ENCODE data around the gene VSTM2L.
"Not testable (repeated sequence)": the region's sequence is repeated elsewhere in the genome, so short reads cannot be mapped to it uniquely, and the experiment has no call there.

The VSTM2L gene, protein sequence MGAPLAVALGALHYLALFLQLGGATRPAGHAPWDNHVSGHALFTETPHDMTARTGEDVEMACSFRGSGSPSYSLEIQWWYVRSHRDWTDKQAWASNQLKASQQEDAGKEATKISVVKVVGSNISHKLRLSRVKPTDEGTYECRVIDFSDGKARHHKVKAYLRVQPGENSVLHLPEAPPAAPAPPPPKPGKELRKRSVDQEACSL

DNA sequence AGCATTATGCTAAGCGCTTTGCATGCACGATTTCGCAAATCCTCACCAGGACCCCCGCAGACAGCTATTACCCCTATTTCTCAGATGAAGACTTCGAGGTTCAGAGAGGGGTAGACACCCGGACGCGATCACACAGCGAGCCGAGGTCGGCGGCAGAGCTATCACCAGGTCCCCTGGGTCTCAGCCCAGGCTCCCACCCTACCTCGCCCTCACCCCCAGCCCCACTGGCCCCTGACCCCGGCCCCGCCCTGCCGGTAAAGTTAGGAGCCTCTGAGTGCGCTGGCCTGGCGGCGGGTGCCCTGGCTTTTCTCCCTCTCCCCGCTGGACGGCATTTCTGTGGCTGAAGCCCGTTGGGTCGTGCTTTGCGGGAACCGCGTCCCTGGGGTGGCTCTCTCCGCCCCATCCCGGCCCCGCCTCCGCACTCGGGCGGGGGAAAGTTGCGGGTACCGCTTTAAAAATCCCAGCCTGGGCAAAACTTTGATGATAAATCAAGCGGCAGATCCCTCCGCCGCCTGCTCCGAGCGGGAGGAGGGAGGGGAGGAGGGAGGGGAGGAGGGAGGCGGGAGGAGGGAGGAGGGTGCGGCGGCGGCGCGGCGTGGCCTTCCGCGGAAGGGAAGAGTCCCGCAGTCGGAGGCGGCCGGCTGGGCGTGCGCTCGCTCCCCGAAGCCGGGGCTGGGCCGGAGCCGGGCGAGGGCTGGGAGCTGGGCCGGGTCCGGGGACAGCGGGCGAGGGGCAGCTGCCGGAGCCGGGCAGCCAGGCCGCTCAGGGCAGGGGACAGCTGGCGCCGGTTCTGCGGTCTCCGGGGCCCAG is at the start of gene VSTM2L:
Gene VSTM2L, plus strand, starts transcription at position 624 of the 810 bp plus-strand sequence. CDS start 224 bp downstream, outside the sequence.
- DNase-seq (ENCODE audit: low spot score): peak; percentile 55

DNA sequence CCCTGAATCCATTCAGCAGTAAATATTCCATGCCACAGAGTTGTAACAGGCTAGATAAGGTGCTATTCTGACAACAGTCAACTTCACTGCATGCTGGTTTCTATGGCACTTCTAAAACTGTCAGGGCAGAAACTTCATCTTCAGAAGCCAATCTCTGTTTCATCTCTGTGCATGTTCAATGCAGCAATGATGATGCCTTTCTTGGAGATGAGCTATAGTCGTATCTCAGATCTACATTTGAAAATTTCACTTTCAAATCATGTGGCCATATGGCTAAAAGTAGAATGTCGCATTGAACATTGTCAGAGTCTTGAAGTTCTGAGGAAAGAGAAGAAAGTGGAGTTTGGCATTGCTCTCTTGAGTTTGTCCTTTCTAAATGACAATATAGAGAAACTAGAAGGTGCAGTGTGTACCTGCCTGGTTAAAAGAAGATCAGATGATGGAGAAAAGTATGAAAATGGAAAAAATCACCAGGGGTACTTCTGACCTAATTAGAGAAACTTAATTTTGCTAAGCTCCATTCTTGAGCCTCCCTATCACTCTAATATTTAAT is 49.0 kb upstream of the VSTM2L start:
- DNase-seq (ENCODE audit: low spot score): no peak

DNA sequence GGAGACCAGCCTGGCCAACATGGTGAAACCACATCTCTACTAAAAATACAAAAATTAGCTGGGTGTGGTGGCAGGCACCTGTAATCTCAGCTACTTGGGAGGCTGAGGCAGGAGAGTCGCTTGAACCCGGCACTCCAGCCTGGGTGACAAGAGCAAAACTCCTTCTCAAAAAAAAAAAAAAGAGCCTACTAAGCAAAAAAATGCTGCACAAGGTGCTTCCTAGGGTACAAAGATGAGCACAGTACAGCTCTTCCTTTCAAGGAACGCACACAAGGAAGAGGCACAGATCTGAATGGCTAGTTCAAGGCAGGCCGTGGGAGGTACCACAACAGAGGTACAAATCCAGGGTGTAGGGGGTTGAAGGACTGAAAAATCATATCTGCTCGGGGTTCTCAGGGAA is 46.9 kb upstream of the VSTM2L start:
- DNase-seq (ENCODE audit: low spot score): not testable (repeated sequence)

DNA sequence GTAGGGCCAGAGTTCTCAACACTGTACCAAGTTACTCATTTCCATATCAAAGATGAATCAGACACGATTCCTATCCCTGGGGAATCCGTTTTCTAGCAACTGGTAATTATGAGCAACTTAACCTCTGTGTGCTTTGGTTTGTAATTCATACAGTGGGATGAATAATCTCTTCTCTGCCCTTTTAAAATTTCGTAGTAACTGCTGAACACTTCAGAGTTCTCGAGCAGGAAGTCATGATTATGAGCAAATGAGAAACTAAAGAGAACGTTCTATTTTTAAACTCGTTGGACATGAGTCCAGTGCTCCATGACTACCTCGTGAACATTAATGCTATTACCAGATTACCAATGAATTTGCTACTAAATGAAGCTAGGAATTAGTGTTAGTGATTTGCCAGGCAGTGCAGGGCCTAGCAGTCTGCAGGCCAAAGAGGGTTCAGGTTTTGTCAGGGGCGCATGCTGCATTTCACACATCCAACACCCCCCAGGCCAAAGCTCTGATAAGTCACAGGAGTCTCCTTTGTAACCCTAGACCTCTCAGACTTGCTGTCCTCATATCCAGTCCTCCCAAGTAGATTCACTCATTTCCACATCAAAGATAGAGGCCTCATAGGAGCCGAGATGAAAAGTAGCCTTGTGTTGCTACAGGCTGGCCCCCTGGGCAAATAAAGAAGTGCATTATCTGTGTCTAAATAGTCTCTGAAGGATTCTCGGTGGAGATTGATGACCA is 45.8 kb upstream of the VSTM2L start:
- peak; percentile 78 for DNase-seq (ENCODE audit: low spot score)

DNA sequence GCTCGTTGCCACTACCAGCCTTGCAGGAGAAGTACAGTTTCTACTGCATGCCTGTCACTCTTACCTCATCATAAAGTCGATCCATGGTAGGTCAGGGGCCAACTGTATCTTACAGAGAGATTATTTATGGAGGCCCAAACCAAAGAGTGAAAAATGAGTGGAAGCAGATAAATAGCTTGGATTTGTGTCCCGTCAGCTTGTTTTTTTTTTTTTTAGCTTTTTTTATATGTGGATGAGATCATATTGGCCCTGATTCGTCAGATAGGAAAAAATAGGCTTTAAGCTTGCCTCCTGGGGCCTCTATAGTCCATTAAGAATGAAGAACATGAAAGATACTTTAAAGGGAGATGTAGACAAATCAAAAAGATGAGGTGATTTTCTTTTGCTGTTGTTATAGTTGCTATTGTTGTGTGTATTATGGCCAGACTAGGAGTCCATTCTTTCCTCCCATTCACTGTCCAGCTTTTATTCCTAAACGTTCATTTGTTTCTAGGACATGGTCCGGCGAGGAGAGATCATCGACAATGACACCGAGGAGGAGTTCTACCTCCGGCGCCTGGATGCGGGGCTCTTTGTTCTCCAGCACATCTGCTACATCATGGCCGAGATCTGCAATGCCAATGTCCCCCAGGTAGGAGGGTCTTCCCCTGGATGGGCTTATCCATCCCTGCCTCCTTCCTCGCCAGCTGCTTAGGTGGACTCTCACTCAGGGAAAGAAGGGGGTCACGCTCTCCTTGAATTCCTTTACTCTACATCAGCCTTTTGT is 43.3 kb upstream of the VSTM2L start:
- DNase-seq (ENCODE audit: low spot score): no peak

DNA sequence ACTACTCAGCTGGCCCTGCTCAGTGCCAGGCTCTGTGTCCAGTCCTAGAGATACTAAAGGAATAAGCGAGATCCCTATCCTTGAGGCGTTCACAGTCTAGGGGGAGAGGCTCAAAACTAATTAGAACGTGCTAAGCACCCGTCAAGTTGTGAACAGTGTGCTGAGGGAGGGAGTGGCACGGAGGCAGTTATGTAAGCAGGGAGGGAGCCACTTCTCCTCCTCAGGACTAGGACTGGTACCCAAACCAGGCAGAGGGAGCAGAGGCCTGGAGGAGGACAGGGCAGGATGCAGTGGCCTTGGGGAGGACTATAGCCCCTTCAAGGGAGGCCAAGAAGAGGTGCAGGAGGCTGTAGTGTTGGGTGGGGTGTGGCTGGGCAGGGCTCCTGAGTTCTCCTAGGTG is 39.6 kb upstream of the VSTM2L start:
- DNase-seq (ENCODE audit: low spot score): no peak

DNA sequence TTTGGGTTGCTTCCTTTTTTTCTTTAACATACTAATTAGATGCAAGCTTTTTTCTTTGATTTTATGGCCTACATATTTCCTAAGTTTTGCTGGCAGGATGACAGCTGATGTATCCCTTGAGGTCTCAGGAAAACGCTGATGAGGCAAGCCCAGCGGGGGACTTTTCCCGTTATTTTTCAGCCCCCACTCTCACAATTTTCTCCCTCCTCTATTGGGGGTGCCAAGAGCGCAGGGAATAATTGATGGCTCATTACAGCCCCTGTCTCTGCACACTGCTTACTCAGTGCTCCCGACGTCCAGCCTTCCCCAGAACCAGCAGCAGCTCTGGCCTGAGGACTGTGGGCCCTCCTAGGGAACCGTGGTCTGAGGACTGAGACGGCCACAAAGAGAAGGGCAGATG is 38.6 kb upstream of the VSTM2L start:
- no peak for DNase-seq (ENCODE audit: low spot score)

DNA sequence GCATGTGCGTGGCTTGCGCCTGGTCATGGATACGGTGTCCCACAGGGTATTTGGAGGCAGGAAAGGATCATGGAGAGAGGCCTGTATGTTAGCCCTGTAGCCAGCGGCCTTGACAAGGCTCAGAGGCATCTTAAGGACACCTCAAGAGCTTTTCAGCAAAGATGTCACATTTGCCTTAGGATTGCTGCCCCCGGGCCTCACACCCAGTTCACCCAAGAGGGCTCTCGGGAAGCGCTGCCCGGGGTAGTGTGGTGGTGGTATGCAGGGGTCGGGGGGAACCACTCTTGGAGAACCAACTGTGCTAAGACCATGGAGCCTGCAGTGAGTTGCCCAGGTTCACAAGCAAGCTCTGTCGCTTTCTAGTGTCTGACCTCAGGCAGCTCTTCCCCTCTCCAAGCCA is 36.9 kb upstream of the VSTM2L start:
- DNase-seq (ENCODE audit: low spot score): no peak

DNA sequence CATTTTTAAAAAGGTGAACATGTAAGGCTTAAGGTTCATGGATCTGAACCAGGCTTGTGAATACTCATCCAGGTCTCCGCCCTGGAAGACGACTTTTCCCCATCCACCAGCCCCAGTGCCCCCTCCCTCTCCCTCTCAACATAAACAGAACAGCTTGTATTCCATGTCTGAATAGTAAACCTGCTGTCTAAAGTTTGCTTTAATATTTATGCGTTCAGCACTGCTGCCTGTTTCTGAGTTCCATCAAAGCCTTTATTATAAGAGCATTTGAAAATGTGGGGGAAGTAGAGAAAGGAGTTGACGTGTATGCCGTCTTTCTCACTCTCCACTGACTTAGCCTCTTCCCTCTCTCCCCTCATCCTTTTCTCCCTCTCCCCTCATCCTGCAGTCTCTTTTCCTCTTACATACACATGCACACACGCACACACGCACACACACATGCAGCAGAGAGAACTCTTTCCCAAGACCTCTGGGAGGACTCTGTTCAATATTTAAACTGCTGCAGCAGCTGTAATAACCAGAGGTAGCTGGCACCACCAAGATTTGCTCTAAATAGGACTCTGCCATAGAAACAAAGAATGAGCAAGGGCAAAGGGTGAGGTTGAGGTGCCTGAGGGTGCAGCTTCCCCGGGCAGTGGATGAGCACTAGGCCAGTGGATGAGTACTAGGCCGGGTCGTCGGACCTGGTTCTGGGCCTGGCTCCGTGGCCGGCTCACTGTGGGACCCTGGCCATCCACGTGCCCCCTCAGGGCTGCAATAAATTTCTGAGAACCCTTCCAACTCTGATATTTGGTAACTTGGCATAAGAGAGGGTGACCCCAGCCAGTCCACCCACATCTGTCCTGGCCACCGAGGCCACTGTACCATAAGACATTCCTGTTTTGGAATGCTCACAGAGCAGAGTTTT is 35.4 kb upstream of the VSTM2L start:
- no peak for DNase-seq (ENCODE audit: low spot score)

DNA sequence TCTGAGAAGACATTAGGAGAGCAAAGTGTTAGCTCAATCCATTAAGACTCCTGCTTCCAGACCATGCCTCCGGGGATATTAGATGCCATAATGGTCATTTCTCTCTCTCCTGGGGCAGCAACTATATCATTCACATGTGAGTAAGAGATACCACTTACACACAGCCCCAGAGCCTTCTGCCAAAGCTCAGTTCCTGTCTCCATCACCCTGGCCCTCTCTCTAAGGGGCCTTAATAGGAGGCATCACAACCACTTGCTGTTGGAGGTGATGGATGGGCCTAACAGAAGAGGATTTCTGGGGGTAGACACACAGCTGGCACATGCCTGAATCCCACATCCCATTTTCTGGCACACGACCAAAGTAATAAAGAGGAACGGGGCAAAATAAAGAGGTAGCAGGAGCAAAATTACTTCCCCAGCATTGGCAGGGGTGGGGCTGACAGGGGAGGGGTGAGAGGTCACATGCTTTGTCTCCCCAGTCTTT is 34.0 kb upstream of the VSTM2L start:
- no peak for DNase-seq (ENCODE audit: low spot score)

DNA sequence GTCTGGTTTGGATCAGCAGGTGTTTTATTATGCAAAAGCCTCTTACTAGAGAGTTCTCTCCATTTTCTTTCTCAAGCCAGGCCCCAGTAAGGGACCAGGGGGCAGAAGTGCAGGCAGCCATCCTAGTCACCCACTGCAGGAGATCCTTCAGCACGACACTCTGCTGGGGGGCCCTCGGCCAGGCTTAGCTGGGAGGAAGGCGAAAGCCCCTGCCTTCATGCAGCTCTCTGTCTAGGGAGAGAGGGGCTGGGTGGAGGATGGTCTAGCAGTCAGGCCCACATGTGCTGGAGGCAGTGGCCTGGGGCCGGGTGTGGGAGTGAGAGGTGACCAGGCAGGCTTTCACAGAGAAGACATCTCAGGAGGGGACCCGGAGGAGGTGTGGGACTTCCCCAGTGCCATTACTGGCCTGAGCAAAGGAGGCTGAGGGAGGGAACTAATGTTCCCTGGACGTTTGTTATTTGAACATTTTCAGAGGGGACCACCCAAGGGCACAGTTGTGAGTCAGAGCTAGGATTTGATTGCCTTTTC is 33.5 kb upstream of the VSTM2L start:
- DNase-seq (ENCODE audit: low spot score): no peak

DNA sequence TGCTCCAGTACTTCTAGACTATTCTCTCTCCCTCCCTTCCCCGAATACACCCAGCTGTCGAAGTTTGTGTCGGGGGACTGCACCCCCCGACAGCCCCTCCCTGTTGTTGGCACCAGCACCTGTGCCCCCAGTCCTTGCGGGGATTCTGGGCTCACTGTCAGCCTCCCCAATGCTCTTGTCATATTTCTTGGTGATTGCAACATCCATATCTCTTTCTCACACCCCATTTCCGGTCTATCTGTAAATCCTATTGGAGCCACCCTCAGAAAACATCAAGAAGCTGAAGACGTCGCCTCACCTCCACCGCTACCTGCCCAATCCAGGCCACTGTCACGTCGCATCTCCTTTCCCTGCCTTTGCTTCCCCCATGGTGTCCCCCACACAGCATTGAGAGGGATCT is 32.6 kb upstream of the VSTM2L start:
- no peak for DNase-seq (ENCODE audit: low spot score)

DNA sequence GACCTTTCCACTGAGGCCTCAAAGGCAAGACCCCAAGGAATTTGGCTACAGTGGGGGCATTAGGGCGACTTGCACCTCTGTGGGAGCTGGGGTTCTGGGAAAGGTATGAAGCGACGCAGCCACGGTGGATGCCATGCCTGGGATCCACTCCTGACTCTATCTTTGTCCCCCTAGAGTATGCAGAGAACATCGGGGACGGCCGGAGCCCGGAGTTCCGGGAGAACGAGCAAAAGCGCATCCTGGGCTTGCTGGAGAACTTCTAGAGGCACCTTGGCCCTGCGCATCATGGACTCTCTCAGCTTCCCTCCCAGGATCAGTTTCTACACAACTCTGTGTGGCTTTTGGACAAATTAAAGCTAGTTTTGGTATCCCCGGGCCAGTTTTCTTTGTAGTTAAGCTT is 31.2 kb upstream of the VSTM2L start:
- DNase-seq (ENCODE audit: low spot score): no peak

DNA sequence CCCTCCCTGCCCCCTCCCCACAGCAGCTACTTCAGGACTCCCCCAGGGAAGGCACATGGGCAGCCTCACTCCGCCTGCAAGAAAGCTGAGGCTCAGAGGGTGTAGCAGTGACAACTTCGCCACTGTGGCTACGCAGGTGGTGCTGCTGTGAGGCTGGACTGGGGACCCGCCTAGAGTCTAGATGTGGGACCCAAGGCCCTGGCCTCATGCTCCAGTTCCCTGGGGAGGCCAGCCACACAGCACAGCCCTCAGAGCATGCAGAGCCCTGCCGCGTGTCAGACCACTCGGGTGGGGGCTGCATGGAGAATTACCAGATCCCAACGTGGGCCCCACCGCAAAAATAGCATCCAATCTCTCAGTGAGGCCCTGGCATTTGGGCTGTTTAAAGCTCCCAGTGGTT is 30.8 kb upstream of the VSTM2L start:
- DNase-seq (ENCODE audit: low spot score): no peak

DNA sequence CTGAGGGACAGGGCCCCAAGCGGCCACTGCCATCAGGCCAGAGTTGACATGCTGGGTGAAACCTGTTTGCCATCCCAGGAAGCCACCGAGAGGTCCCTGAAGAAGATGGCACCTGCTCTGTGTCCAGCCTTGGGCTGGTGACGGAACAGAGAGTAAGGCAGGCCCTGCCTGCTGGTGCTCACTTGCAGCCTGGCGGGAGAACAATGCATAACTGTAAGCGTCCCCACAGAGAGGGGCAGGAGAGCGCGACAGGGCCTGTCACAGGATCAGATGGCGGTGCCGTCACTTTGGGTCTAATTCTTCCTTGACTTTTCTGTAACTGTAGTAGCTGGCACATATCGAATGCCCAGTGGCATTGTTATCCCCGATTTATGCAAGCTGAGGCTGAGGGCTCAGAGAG is 29.0 kb upstream of the VSTM2L start:
- DNase-seq (ENCODE audit: low spot score): no peak

DNA sequence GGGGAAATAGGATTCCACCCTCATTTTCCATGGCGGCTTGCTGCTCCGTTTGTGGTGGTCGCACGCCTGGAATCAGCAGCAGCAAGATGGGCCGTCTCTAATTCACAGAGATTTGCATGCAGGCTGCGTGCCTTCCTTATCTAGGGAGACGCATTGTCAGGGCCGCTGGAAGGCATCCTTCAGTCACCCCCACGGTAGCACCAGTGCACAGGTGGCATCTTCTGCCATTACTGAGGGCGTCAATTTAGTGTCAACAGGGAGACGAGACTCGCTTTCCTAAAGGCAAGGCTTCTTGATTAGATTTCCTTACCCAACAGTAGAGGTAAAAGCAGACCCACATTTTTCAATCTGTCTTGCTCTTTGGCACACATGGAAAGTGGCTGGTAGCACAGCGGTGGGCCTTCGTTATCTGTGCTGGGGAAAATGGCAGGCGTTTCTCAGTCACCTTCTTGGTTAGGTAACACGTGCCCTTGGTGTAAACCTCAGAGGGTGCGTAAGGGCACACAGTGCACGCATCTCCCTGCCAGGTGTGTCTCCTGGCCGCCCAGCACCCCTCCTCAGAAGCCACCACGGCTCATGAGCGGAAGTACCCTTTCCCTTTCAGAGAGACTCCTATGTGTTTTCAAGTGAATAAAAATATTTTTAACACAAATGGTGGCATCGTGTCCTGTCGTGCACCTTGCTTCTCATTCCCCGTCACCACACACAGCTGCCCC is 27.3 kb upstream of the VSTM2L start:
- no peak for DNase-seq (ENCODE audit: low spot score)

DNA sequence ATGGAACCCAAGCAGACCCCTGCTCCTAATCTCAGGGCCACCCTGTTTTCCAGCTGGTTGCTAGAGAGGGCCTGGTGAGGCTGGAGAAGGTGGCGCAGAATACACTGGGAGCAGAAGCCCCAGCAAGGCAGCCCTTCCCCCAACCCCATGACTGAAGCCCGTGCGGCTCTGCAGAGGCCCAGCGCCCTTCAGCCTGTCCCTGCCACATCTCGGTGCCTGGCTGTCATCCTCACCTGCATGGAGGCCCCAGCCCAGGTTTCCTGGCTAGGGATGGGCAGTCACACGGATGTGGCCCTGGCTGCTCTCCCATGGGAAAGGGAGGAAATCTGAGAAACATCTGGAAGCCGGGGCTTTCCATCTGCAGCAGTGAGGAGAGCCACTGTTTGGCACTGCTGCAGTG is 26.1 kb upstream of the VSTM2L start:
- DNase-seq (ENCODE audit: low spot score): no peak

DNA sequence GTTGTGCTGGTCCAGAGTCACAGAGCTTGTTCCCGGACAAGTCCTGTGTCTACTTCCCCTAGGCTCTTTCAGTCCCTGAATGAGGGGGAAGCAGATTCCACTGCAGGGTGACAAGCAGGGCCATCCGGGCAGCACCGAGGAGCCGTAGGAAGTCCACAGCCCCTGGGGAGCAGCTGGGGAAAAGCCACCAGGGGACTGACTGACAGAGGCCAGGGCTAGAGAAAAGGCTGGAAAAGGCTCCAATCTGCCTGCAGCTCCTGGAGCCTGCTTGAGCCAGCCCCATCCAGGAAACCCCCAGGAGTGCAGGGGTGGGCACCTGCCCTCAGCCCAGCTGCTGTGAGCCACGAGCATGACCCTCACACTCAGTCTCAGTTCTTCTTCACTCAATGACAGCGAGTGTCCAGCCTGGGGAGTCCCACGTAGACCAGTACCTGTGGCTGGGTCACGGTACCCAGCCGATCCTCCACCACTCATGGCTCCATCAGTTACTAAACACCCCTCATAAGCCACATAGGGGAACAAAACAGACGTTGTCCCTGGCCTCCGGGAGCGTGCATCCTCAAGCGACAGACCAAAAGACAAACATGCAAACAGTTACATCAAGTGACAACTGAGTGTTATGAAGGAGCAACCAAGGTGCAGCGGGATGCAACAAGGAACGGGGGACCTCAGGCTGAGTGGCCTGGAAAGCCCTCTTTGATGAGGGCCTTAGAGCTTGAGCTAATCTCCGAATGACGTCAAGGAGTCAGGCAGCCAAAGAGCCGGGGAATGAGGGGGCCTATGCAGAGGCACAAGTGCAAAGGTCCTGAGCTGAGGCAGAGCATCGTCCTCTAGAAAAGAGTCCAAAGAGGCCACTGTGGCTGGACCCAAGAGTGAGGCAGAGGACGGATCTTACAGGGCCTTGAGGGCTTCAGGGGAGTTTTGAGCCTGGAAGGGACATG is 24.8 kb upstream of the VSTM2L start:
- DNase-seq (ENCODE audit: low spot score): no peak
